ENCODE results near the gene HPSE. TPM values are rescaled to one million over a fixed set of nuclear protein-coding genes. Genes with fewer than 3 reads are reported as not detected.

The HPSE gene
- total and polyA plus RNA-seq, 4 donors, result 1.9 to 8.3 (median 5.5) TPM

DNA sequence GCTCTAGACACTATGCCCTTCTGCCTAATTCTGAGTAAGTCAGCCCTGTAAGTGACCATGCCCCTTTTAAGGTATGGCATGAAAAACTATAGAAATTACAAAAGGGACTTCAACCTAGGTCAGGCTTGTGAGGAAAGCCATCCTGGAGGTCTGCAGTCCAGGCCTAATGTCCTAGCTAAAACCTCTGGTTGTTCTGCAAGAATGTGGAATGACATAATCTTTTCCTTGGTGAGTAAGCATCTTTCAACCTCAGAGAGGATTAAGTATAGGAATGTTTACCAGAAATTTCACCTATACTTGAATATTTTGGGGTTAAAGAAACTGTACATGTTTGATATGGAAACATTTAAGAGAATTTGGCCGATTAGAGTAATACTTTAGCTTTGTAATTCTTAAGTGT, 23.8 kb upstream of the HPSE start:
- 62 to 85% methylated on average over 1 of the region's 1 CpG for WGBS, 2 donors
- Histone ChIP-seq H3K4me1 (ENCODE audit: control insufficient read depth in 5 of 5, insufficient read depth in 5 of 5, low read length in 5 of 5) (no peaks in the 10 kb centered on the region), H3K9me3 (ENCODE audit: control insufficient read depth in 4 of 4, insufficient read depth in 3 of 4, low read length in 3 of 4) (no peaks in the 10 kb centered on the region), H3K9ac (ENCODE audit: insufficient read depth in 1 of 2, low read length in 2 of 2) (no peak overlapping the region), H3K4me3 (no peak overlapping the region), H3K27me3 (ENCODE audit: control insufficient read depth in 3 of 3, insufficient read depth in 3 of 3, low read length in 2 of 3) (no peaks in the 10 kb centered on the region), H3K27ac (ENCODE audit: low read depth in 1 of 2, low read length in 1 of 2) (no peak overlapping the region), H3K36me3 (ENCODE audit: control insufficient read depth in 4 of 4, insufficient read depth in 4 of 4, low read length in 4 of 4) (no peaks in the 10 kb centered on the region)
- ATAC-seq (ENCODE audit: insufficient read depth, low FRiP score), result no peak
- DNase-seq, result no peak
- TF ChIP-seq, protein P1, sequence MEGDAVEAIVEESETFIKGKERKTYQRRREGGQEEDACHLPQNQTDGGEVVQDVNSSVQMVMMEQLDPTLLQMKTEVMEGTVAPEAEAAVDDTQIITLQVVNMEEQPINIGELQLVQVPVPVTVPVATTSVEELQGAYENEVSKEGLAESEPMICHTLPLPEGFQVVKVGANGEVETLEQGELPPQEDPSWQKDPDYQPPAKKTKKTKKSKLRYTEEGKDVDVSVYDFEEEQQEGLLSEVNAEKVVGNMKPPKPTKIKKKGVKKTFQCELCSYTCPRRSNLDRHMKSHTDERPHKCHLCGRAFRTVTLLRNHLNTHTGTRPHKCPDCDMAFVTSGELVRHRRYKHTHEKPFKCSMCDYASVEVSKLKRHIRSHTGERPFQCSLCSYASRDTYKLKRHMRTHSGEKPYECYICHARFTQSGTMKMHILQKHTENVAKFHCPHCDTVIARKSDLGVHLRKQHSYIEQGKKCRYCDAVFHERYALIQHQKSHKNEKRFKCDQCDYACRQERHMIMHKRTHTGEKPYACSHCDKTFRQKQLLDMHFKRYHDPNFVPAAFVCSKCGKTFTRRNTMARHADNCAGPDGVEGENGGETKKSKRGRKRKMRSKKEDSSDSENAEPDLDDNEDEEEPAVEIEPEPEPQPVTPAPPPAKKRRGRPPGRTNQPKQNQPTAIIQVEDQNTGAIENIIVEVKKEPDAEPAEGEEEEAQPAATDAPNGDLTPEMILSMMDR (IDR thresholded peaks at IDR 0.05; ENCODE audit: control extremely low read depth, extremely low read depth), result no peak

DNA sequence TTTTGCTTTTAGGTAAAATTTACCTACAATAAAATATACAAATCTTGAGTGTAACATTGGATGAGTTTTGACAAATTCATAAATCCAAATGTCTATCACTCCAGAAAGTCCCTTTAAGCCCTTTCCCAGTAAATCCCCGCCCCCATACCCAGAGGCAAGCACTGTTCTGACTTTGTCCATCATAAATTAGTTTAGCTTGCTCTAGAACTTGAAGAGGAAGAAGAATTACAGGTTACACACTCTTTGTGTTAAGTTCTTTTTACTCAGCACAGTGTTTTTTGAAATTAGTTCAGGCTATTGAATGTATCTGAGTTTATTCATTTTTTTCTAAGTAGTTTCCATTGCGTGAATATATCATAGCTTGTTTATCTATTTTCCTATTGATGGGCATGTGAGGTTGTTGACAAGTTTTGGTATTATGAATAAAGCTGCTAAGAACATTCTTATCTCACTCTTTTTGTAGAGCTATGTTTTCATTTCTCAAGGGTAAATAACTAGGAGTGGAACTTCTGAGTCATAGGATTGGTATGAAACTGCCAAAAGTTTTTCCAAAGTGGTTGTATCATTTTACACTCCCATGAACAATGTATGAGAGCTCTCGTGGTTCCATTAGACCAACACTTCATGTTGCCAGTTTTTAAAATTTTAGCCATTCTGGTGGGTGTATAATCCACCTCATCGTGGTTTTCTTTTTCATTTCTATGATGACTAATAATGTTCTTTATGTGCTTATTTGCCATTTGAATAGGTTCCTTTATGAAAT, 22.4 kb upstream of the HPSE start:
- no peaks in the 10 kb centered on the region for H3K9me3 ChIP-seq (ENCODE audit: control insufficient read depth in 4 of 4, insufficient read depth in 3 of 4, low read length in 3 of 4)
- peak in 2 of 3 donors; percentile 57 to 74 for DNase-seq
- H3K4me3 ChIP-seq, result no peak overlapping the region
- H3K27ac ChIP-seq (ENCODE audit: low read depth in 1 of 2, low read length in 1 of 2), result no peak overlapping the region
- TF ChIP-seq, protein P1 (IDR thresholded peaks at IDR 0.05; ENCODE audit: control extremely low read depth, extremely low read depth), result no peak
- no peaks in the 10 kb centered on the region for H3K36me3 ChIP-seq (ENCODE audit: control insufficient read depth in 4 of 4, insufficient read depth in 4 of 4, low read length in 4 of 4)
- no peak overlapping the region for H3K9ac ChIP-seq (ENCODE audit: insufficient read depth in 1 of 2, low read length in 2 of 2)
- H3K27me3 ChIP-seq (ENCODE audit: control insufficient read depth in 3 of 3, insufficient read depth in 3 of 3, low read length in 2 of 3), result no peaks in the 10 kb centered on the region
- H3K4me1 ChIP-seq (ENCODE audit: control insufficient read depth in 5 of 5, insufficient read depth in 5 of 5, low read length in 5 of 5), result no peaks in the 10 kb centered on the region
- ATAC-seq (ENCODE audit: insufficient read depth, low FRiP score), result peak; percentile 73
- WGBS, 2 donors, result 52 to 85% methylated on average over 4 of the region's 4 CpGs

DNA sequence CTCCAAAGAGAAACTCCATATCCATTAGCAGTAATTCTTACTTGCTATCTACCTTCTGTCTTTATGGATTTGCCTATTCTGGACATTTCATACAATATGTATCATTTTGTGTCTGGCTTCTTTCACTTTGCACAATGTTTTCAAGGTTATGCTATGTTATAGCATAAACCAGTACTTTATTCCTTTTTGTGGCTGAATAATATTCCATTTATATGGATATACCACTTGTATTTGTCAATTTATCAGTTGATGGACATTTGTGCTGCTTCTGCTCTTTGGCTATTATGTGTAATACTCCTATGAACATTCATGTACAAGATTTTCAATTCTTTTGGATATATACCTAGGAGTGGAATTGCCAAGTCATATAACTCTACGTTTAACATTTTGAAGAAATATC, 18.9 kb upstream of the HPSE start:
- DNase-seq (no peak), ATAC-seq (ENCODE audit: insufficient read depth, low FRiP score) (no peak)
- Histone ChIP-seq H3K4me3 (no peak overlapping the region), H3K9ac (ENCODE audit: insufficient read depth in 1 of 2, low read length in 2 of 2) (no peak overlapping the region), H3K27me3 (ENCODE audit: control insufficient read depth in 3 of 3, insufficient read depth in 3 of 3, low read length in 2 of 3) (no peaks in the 10 kb centered on the region), H3K4me1 (ENCODE audit: control insufficient read depth in 5 of 5, insufficient read depth in 5 of 5, low read length in 5 of 5) (no peaks in the 10 kb centered on the region), H3K9me3 (ENCODE audit: control insufficient read depth in 4 of 4, insufficient read depth in 3 of 4, low read length in 3 of 4) (no peaks in the 10 kb centered on the region), H3K27ac (ENCODE audit: low read depth in 1 of 2, low read length in 1 of 2) (no peak overlapping the region), H3K36me3 (ENCODE audit: control insufficient read depth in 4 of 4, insufficient read depth in 4 of 4, low read length in 4 of 4) (no peaks in the 10 kb centered on the region)
- TF ChIP-seq, protein P1 (IDR thresholded peaks at IDR 0.05; ENCODE audit: control extremely low read depth, extremely low read depth), result no peak
- WGBS, 2 donors, result 96 to 100% methylated on average over 1 of the region's 1 CpG

Data from lung (tissue), 12 donors.